Measurements from ENCODE around the gene WLS. TPM values are rescaled to one million over a fixed set of nuclear protein-coding genes. Genes with fewer than 3 reads are reported as not detected.

The WLS gene
- total RNA-seq, 1 donor from 2014 or later: 68.0 TPM

GRCh38 chr1:68115308-68115707 is 117.0 kb downstream of the WLS start:
- no peak for DNase-seq (ENCODE audit: extremely low spot score in 2 of 2)
- H3K27me3 ChIP-seq: no peaks in the 10 kb centered on the region
- TF ChIP-seq POLR2AphosphoS5 (IDR thresholded peaks at IDR 0.05; ENCODE audit: insufficient read depth in 1 of 2, low read depth in 1 of 2) (no peak), CTCF (IDR thresholded peaks at IDR 0.05) (no peak), POLR2A (IDR thresholded peaks at IDR 0.05) (no peak)
- no peaks in the 10 kb centered on the region for H3K9me3 ChIP-seq
- no peak overlapping the region for H3K4me3 ChIP-seq
- no peaks in the 10 kb centered on the region for H3K36me3 ChIP-seq
- intact Hi-C loops (cut with DNase I): loop anchor here (10.0 kb wide), 1 partner anchor 261 kb away; no protein-coding TSS in a partner anchor
- H3K27ac ChIP-seq: no peak overlapping the region
- peaks cover 16% of the 10 kb centered on the region for H3K4me1 ChIP-seq

GRCh38 chr1:68113966-68114365 is 118.4 kb downstream of the WLS start:
- intact Hi-C loops (cut with DNase I): loop anchor here (5.0 to 10.0 kb wide), 2 partner anchors 259 to 352 kb away; no protein-coding TSS in a partner anchor
- Histone ChIP-seq H3K9me3 (no peaks in the 10 kb centered on the region), H3K4me1 (peaks cover 16% of the 10 kb centered on the region), H3K36me3 (no peaks in the 10 kb centered on the region), H3K27me3 (no peaks in the 10 kb centered on the region), H3K27ac (no peak overlapping the region), H3K4me3 (no peak overlapping the region)
- no peak for DNase-seq (ENCODE audit: extremely low spot score in 2 of 2)
- TF ChIP-seq POLR2A (IDR thresholded peaks at IDR 0.05) (no peak), CTCF (IDR thresholded peaks at IDR 0.05) (no peak), POLR2AphosphoS5 (IDR thresholded peaks at IDR 0.05; ENCODE audit: insufficient read depth in 1 of 2, low read depth in 1 of 2) (no peak)

GRCh38 chr1:68112835-68113243 is 119.5 kb downstream of the WLS start:
- H3K27ac ChIP-seq: peak overlapping the region; percentile 18
- DNase-seq (ENCODE audit: extremely low spot score in 2 of 2): no peak

GRCh38 chr1:68111519-68112436 is 120.5 kb downstream of the WLS start:
- no peak overlapping the region for H3K4me3 ChIP-seq
- no peaks in the 10 kb centered on the region for H3K36me3 ChIP-seq
- H3K27ac ChIP-seq: peak overlapping the region; percentile 18
- no peak for DNase-seq (ENCODE audit: extremely low spot score in 2 of 2)
- H3K9me3 ChIP-seq: no peaks in the 10 kb centered on the region
- peaks cover 16% of the 10 kb centered on the region for H3K4me1 ChIP-seq
- H3K27me3 ChIP-seq: no peaks in the 10 kb centered on the region
- intact Hi-C loops (cut with DNase I): loop anchor here (5.0 to 10.0 kb wide), 2 partner anchors 257 to 349 kb away; no protein-coding TSS in a partner anchor
- TF ChIP-seq CTCF (IDR thresholded peaks at IDR 0.05) (peak in 1 of 3 experiments; percentile 76), POLR2AphosphoS5 (IDR thresholded peaks at IDR 0.05; ENCODE audit: insufficient read depth in 1 of 2, low read depth in 1 of 2) (peak in 1 of 2 donors; percentile 38), POLR2A (IDR thresholded peaks at IDR 0.05) (no peak)

More at GRCh38 chr1:68112835-68113243, 119.5 kb downstream of the WLS start:
- Histone ChIP-seq H3K27me3 (no peaks in the 10 kb centered on the region), H3K9me3 (no peaks in the 10 kb centered on the region), H3K4me3 (no peak overlapping the region), H3K36me3 (no peaks in the 10 kb centered on the region), H3K4me1 (peaks cover 16% of the 10 kb centered on the region)
- intact Hi-C loops (cut with DNase I): loop anchor here (5.0 to 10.0 kb wide), 2 partner anchors 258 to 351 kb away; no protein-coding TSS in a partner anchor
- TF ChIP-seq POLR2A (IDR thresholded peaks at IDR 0.05): no peak
- no peak for TF ChIP-seq POLR2AphosphoS5 (IDR thresholded peaks at IDR 0.05; ENCODE audit: insufficient read depth in 1 of 2, low read depth in 1 of 2)
- no peak for TF ChIP-seq CTCF (IDR thresholded peaks at IDR 0.05)

Data from vagina (tissue), 2 donors.